OCI-LY7 (cell line): Measurements from ENCODE around the gene TMEM169. TPM values are rescaled to one million over a fixed set of nuclear protein-coding genes. Genes with fewer than 3 reads are reported as not detected.

Source experiments
- BruUV-seq: library from RNA; stranded (reverse); fragments of 400-500 nt; replicated peaks from 2 replicates; lab custom pipeline; 2021; lab: Mats Ljungman, UMichigan
- CTCF ChIA-PET: fragments of 300-600 bp; sonication (Branson Sonifier 250); formaldehyde crosslinking; loops from one replicate; lab custom pipeline; 2022; ENCODE audit warnings: antibody characterized with exemption; ENCODE audit not compliant: unreplicated experiment; lab: Charles Lee
- POLR2A ChIA-PET: fragments of 300-600 bp; sonication (Branson Sonifier 250); formaldehyde crosslinking; loops from one replicate; lab custom pipeline; 2022; ENCODE audit warnings: antibody characterized with exemption; lab: Charles Lee
- DNase-seq: peaks from one replicate; pipeline ENCODE4 v3.0.0-alpha.2; 2015; ENCODE audit warnings: low spot score
- H2AFZ ChIP-seq: fragments of 200-600 bp; sonication (generic), shearing (Covaris generic); 2 replicates; pipeline ENCODE4 v1.6.1; 2014; ENCODE audit warnings: mild to moderate bottlenecking, antibody characterized with exemption, low read length, moderate library complexity
- H3K27ac ChIP-seq: fragments of 200-600 bp; sonication (generic); 2 replicates; pipeline ENCODE4 v1.5.1; 2014; ENCODE audit warnings: mixed run types, low read depth, mild to moderate bottlenecking, moderate library complexity, low read length, inconsistent platforms; ENCODE audit not compliant: poor library complexity, severe bottlenecking
- H3K36me3 ChIP-seq: fragments of 200-600 bp; sonication (generic); 2 replicates; pipeline ENCODE4 v1.6.1; 2014; ENCODE audit warnings: mild to moderate bottlenecking, antibody characterized with exemption, low read length, moderate library complexity, mixed read lengths; ENCODE audit not compliant: insufficient read depth
- H3K4me1 ChIP-seq: fragments of 200-600 bp; sonication (generic); 2 replicates; pipeline ENCODE4 v1.5.1; 2014; ENCODE audit warnings: mild to moderate bottlenecking, low read length; ENCODE audit not compliant: insufficient read depth, poor library complexity, severe bottlenecking
- H3K4me2 ChIP-seq: fragments of 200-600 bp; sonication (generic); 2 replicates; pipeline ENCODE4 v1.6.1; 2014; ENCODE audit warnings: mild to moderate bottlenecking, low read length
- H3K4me3 ChIP-seq: fragments of 200-600 bp; sonication (generic); 2 replicates; pipeline ENCODE4 v1.5.1; 2014; ENCODE audit warnings: mild to moderate bottlenecking, low read depth, low read length; ENCODE audit not compliant: poor library complexity, severe bottlenecking
- H3K79me2 ChIP-seq: fragments of 200-600 bp; sonication (generic); 2 replicates; pipeline ENCODE4 v1.6.1; 2016; ENCODE audit warnings: low read depth, mild to moderate bottlenecking, low read length, moderate library complexity, mixed read lengths; ENCODE audit not compliant: insufficient read depth
- H3K9me2 ChIP-seq: fragments of 200-600 bp; sonication (generic); 2 replicates; pipeline ENCODE4 v1.6.1; 2016; ENCODE audit warnings: mild to moderate bottlenecking, low read length, mixed read lengths; ENCODE audit not compliant: insufficient read depth
- H3K9me3 ChIP-seq: fragments of 200-600 bp; sonication (generic); 2 replicates; pipeline ENCODE4 v1.6.1; 2014; ENCODE audit warnings: mild to moderate bottlenecking, mixed run types, low read length, mixed read lengths
- H4K20me1 ChIP-seq: fragments of 200-600 bp; sonication (generic); 2 replicates; pipeline ENCODE4 v1.6.1; 2014; ENCODE audit warnings: mild to moderate bottlenecking, antibody characterized with exemption, low read length, moderate library complexity, mixed read lengths; ENCODE audit not compliant: insufficient read depth
- CTCF ChIP-seq: fragments of 200-600 bp; sonication (generic); conservative IDR thresholded peaks from 2 replicates; pipeline ENCODE4 v1.5.1; 2014; ENCODE audit warnings: mild to moderate bottlenecking, antibody characterized with exemption, low read length, moderate library complexity, mixed read lengths
- EZH2phosphoT487 ChIP-seq: fragments of 200-600 bp; sonication (generic); IDR thresholded peaks from 2 replicates; pipeline ENCODE4 v1.6.1; 2018; ENCODE audit warnings: low read depth, borderline replicate concordance, mild to moderate bottlenecking, mixed run types, antibody characterized with exemption, low read length, moderate library complexity, mixed read lengths
- intact Hi-C: fragments of 100-400 bp; cut with micrococcal nuclease; formaldehyde crosslinking; loops from one replicate; pipeline ENCODE4 v1.10.0; 2022; ENCODE audit not compliant: unreplicated experiment
- total RNA-seq, 2 experiments: library from RNA; depleted of rRNA in 1 of 2; stranded (reverse); fragments of >200 nt in 1 of 2; shearing (Covaris generic) in 1 of 2; gene quantifications; 2 replicates each; pipeline ENCODE4 v1.2.3, GENCODE V29; 2014 to 2022

Gene TMEM169
- total RNA-seq, 2 experiments from 2014 or later: 0.09 to 0.42 TPM

- no peaks in the 10 kb centered on the region for H4K20me1 ChIP-seq
- H3K9me3 ChIP-seq: no peaks in the 10 kb centered on the region
- no peak overlapping the region for H3K4me3 ChIP-seq
- DNase-seq: no peak
- POLR2A ChIA-PET: no interaction called here
- CTCF ChIA-PET: no interaction called here
- H2AFZ ChIP-seq: no peak overlapping the region
- H3K4me2 ChIP-seq: no peak overlapping the region
- BruUV-seq: no TSS peak
- no peak for TF ChIP-seq EZH2phosphoT487
- no peak for TF ChIP-seq CTCF
- H3K36me3 ChIP-seq: no peaks in the 10 kb centered on the region
- no peaks in the 10 kb centered on the region for H3K9me2 ChIP-seq
- no peaks in the 10 kb centered on the region for H3K79me2 ChIP-seq
- H3K27ac ChIP-seq: no peak overlapping the region
- intact Hi-C loops: no loop called here
- H3K4me1 ChIP-seq: no peaks in the 10 kb centered on the region
These were observed 40.3 kb upstream of the TMEM169 start for GRCh38 chr2:216041438-216041837.

- H3K79me2 ChIP-seq: no peaks in the 10 kb centered on the region
- H4K20me1 ChIP-seq: no peaks in the 10 kb centered on the region
- H3K4me3 ChIP-seq: no peak overlapping the region
- no peak overlapping the region for H2AFZ ChIP-seq
- no peak overlapping the region for H3K4me2 ChIP-seq
- ChIA-PET POLR2A (interaction anchor here (1.3 kb wide), 1 partner anchor 15 kb away, joined by 4 read pairs; no protein-coding TSS in a partner anchor), CTCF (no interaction called here)
- BruUV-seq: no TSS peak
- intact Hi-C loops: no loop called here
- no peak for DNase-seq
- H3K36me3 ChIP-seq: no peaks in the 10 kb centered on the region
- no peak overlapping the region for H3K27ac ChIP-seq
- no peak for TF ChIP-seq CTCF
- no peak for TF ChIP-seq EZH2phosphoT487
- H3K9me2 ChIP-seq: no peaks in the 10 kb centered on the region
- no peaks in the 10 kb centered on the region for H3K4me1 ChIP-seq
- no peaks in the 10 kb centered on the region for H3K9me3 ChIP-seq
These were observed 37.8 kb upstream of the TMEM169 start for GRCh38 chr2:216043949-216044348.

GRCh38 chr2:216044883-216045486, 36.7 kb upstream of the TMEM169 start:
- CTCF ChIA-PET: no interaction called here
- TF ChIP-seq CTCF: no peak
- no peak for TF ChIP-seq EZH2phosphoT487
- H3K4me1 ChIP-seq: no peaks in the 10 kb centered on the region
- no peak overlapping the region for H3K4me2 ChIP-seq
- H2AFZ ChIP-seq: no peak overlapping the region
- no peak overlapping the region for H3K4me3 ChIP-seq
- H3K9me3 ChIP-seq: no peaks in the 10 kb centered on the region
- no peaks in the 10 kb centered on the region for H3K79me2 ChIP-seq
- DNase-seq: no peak
- H3K36me3 ChIP-seq: no peaks in the 10 kb centered on the region
- no peaks in the 10 kb centered on the region for H3K9me2 ChIP-seq
- H4K20me1 ChIP-seq: no peaks in the 10 kb centered on the region
- intact Hi-C loops: no loop called here
- no TSS peak for BruUV-seq
- POLR2A ChIA-PET: interaction anchor here (1.0 to 1.3 kb wide), 2 partner anchors 14 to 64 kb away, joined by 4 to 5 read pairs; partner anchors contain the start of gene XRCC5
- H3K27ac ChIP-seq: no peak overlapping the region
